Measurements from ENCODE around the gene IFIT5.

GRCh38 chr10:89431977-89432376 lies 17.6 kb downstream of the IFIT5 start:
- no peak for TF ChIP-seq CTCF (IDR thresholded peaks at IDR 0.05; ENCODE audit: insufficient read depth, low read depth, low read length)
- TF ChIP-seq EZH2 (IDR thresholded peaks at IDR 0.05; ENCODE audit: insufficient read depth, low read length) = no peak

Measured in astrocyte (in vitro differentiated cells and primary cell).